CD4-positive, alpha-beta T cell treated with Interleukin-17A for 1 hour (primary cell): Measurements from ENCODE around the gene DIP2A.
"Not testable (repeated sequence)": the region's sequence is repeated elsewhere in the genome, so short reads cannot be mapped to it uniquely, and the experiment has no call there.

ENCODE experiments used
- DNase-seq: peaks from one replicate; pipeline ENCODE4 v3.0.0-alpha.2; 2020

The DIP2A gene

GRCh38 chr21:46454142-46454541 is 4.5 kb upstream of the DIP2A start:
- no peak for DNase-seq

- no peak for DNase-seq
Observed at GRCh38 chr21:46454634-46455390, 3.9 kb upstream of the DIP2A start.

- DNase-seq: no peak
Observed at GRCh38 chr21:46455575-46456385, 2.9 kb upstream of the DIP2A start.

GRCh38 chr21:46456750-46457149 is 1.9 kb upstream of the DIP2A start:
- no peak for DNase-seq

- DNase-seq: no peak
Observed at GRCh38 chr21:46457801-46458314, 833 bp upstream of the DIP2A start.

- no peak for DNase-seq
Observed at GRCh38 chr21:46459024-46459355, 299 bp downstream of the DIP2A start.

GRCh38 chr21:46459356-46460112 is 843 bp downstream of the DIP2A start:
- DNase-seq: no peak

- DNase-seq: no peak
Observed at GRCh38 chr21:46461909-46462308, 3.2 kb downstream of the DIP2A start.

- not testable (repeated sequence) for DNase-seq
Observed at GRCh38 chr21:46465153-46465552, 6.5 kb downstream of the DIP2A start.

GRCh38 chr21:46465651-46466050 is 7.0 kb downstream of the DIP2A start:
- no peak for DNase-seq

GRCh38 chr21:46468108-46468774 is 9.6 kb downstream of the DIP2A start:
- DNase-seq: no peak

GRCh38 chr21:46469275-46469674 is 10.6 kb downstream of the DIP2A start:
- no peak for DNase-seq

- DNase-seq: no peak
Observed at GRCh38 chr21:46471514-46471913, 12.8 kb downstream of the DIP2A start.

- no peak for DNase-seq
Observed at GRCh38 chr21:46472246-46472645, 13.6 kb downstream of the DIP2A start.

GRCh38 chr21:46474382-46474781 is 15.7 kb downstream of the DIP2A start:
- DNase-seq: no peak

- DNase-seq: no peak
Observed at GRCh38 chr21:46475296-46475695, 16.6 kb downstream of the DIP2A start.

- no peak for DNase-seq
Observed at GRCh38 chr21:46477765-46478164, 19.1 kb downstream of the DIP2A start.

GRCh38 chr21:46478910-46479309 is 20.2 kb downstream of the DIP2A start:
- DNase-seq: no peak

GRCh38 chr21:46480466-46480865 is 21.8 kb downstream of the DIP2A start:
- no peak for DNase-seq

- no peak for DNase-seq
Observed at GRCh38 chr21:46482225-46482845, 23.6 kb downstream of the DIP2A start.

GRCh38 chr21:46482846-46483231 is 24.1 kb downstream of the DIP2A start:
- DNase-seq: no peak
